Skin of body (tissue), 3 donors: ENCODE measurements around the gene TNFSF13. TPM values are rescaled to one million over a fixed set of nuclear protein-coding genes. Genes with fewer than 3 reads are reported as not detected.
"Not testable (repeated sequence)": the region's sequence is repeated elsewhere in the genome, so short reads cannot be mapped to it uniquely, and the experiment has no call there.

Experiments used
- DNase-seq: peaks from one replicate; lab custom pipeline; 2025; lab: John Stamatoyannopoulos, UW
- small RNA-seq: library from RNA; depleted of rRNA; stranded (forward); fragments of <200 nt; gene quantifications from one replicate; pipeline ENCODE3, GENCODE V24; 2014; ENCODE audit warnings: low replicate concordance
- total RNA-seq: library from RNA; depleted of rRNA; stranded (reverse); fragments of >200 nt; gene quantifications from one replicate; pipeline ENCODE4 v1.2.3, GENCODE V29; 2014

Gene TNFSF13
- total RNA-seq, 1 donor from 2014 or later, result 1.7 TPM

GRCh38 chr17:7589891-7590691 lies 31.5 kb downstream of the TNFSF13 start, which contains the start of gene SOX15:
Gene SOX15, minus strand, starts transcription at chr17:7590094. Its CDS starts 418 bp downstream, at chr17:7589676.
- DNase-seq, result no peak

DNA sequence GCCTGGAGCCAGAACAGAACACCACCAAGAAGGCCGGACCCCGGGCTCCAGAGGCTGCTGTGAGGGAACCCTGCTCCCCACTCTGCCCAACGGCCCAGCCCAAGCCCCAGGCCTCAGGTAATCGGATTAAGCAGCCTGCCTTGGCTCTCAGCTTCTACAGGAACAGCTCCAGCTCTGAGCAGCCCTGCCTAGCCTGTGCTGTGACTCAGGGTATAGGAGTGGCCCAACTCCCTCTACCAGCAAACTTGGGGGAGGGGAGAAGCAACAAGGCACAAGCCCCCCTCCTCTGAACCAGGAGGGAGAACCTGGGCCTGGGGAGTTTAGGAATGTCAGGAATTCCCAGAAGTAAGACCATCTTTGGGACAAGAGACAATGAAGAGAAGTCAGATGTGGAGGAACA lies 32.2 kb downstream of the TNFSF13 start:
- DNase-seq, result no peak

GRCh38 chr17:7591596-7591995 lies 33.0 kb downstream of the TNFSF13 start:
- no peak for DNase-seq

DNA sequence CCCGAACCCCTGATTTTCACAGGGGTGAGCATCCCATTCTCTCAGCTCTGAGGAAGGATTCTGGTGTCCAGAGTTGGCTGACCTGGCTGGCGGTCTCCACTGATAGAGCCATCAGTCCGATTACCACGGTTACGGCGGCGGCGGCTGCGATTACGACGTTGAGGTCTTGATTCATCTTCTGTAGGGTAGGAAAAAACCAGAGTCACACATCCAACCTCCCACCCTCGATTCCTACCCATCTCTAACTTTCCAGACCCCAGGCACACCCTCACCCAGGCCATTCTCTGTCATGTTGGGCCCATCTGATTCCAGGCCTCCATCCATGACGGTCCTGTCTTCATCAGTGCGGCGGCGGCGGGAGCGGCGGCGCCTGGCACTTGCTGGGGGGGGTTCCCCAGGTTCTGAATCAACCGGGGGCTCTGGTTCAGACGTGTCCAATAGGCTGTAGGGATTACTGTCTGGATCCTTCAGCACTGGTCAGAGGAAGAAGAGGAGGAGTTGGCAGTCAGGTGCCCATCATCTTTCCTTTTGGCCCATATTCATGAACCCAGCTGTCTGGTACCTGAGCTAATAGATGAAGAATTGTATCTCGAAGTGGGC lies 34.0 kb downstream of the TNFSF13 start:
- no peak for DNase-seq

- no peak for DNase-seq
These were observed 34.7 kb downstream of the TNFSF13 start for GRCh38 chr17:7593296-7593695.

GRCh38 chr17:7597561-7597960 lies 39.0 kb downstream of the TNFSF13 start:
- not testable (repeated sequence) for DNase-seq

GRCh38 chr17:7606280-7606679 lies 47.7 kb downstream of the TNFSF13 start:
- DNase-seq, result no peak

GRCh38 chr17:7610641-7611040 lies 52.1 kb downstream of the TNFSF13 start:
- no peak for DNase-seq

Small RNAs within 50 kb of the gene (small RNA-seq; reads per million reads assigned to genes)
- gene CD68 (not detected), gene RF00019 (not detected), gene SNORA48 (not detected), gene SNORD10 (not detected)

Other genes with a start within 250 kb of the TNFSF13 start
- 17.2 TPM for gene GPS2, start 243.4 kb upstream of the TNFSF13 start, total RNA-seq
- 14.2 TPM for gene NEURL4, start 229.4 kb upstream of the TNFSF13 start, total RNA-seq
- 4.7 TPM for gene ACAP1, start 222.2 kb upstream of the TNFSF13 start, total RNA-seq
- gene KCTD11, start 206.6 kb upstream of the TNFSF13 start, total RNA-seq, result 6.3 TPM
- gene TMEM95, start 203.6 kb upstream of the TNFSF13 start, total RNA-seq, result not detected
- gene TNK1, start 177.7 kb upstream of the TNFSF13 start, total RNA-seq, result 2.5 TPM
- gene PLSCR3, start 164.2 kb upstream of the TNFSF13 start, total RNA-seq, result 16.0 TPM
- 75.9 TPM for gene TMEM256, start 154.7 kb upstream of the TNFSF13 start, total RNA-seq
- 8.8 TPM for gene NLGN2, start 150.9 kb upstream of the TNFSF13 start, total RNA-seq
- not detected for gene SPEM1, start 138.4 kb upstream of the TNFSF13 start, total RNA-seq
- not detected for gene SPEM2, start 133.1 kb upstream of the TNFSF13 start, total RNA-seq
- not detected for gene SPEM3, start 129.9 kb upstream of the TNFSF13 start, total RNA-seq
- gene TMEM102, start 123.3 kb upstream of the TNFSF13 start, total RNA-seq, result 3.3 TPM
- gene FGF11, start 119.2 kb upstream of the TNFSF13 start, total RNA-seq, result 3.4 TPM
- 12.5 TPM for gene CHRNB1, start 113.7 kb upstream of the TNFSF13 start, total RNA-seq
- 16.7 TPM for gene ZBTB4, start 79.1 kb upstream of the TNFSF13 start, total RNA-seq
- gene SLC35G6, start 77.3 kb upstream of the TNFSF13 start, total RNA-seq, result not detected
- gene POLR2A, start 74.4 kb upstream of the TNFSF13 start, total RNA-seq, result 73.0 TPM
- 4.5 TPM for gene TNFSF12, start 9.7 kb upstream of the TNFSF13 start, total RNA-seq
- gene SENP3, start 3.2 kb downstream of the TNFSF13 start, total RNA-seq, result 29.8 TPM
- 9.2 TPM for gene CD68, start 20.9 kb downstream of the TNFSF13 start, total RNA-seq
- gene MPDU1, start 25.1 kb downstream of the TNFSF13 start, total RNA-seq, result 30.7 TPM
- gene SOX15, start 31.3 kb downstream of the TNFSF13 start, total RNA-seq, result 7.8 TPM
- 25.5 TPM for gene FXR2, start 56.1 kb downstream of the TNFSF13 start, total RNA-seq
- 33.8 TPM for gene SAT2, start 69.1 kb downstream of the TNFSF13 start, total RNA-seq
- gene SHBG, start 71.4 kb downstream of the TNFSF13 start, total RNA-seq, result 0.49 TPM
- gene ATP1B2, start 92.2 kb downstream of the TNFSF13 start, total RNA-seq, result 2.9 TPM
- gene TP53, start 128.7 kb downstream of the TNFSF13 start, total RNA-seq, result 30.2 TPM
- gene WRAP53, start 129.7 kb downstream of the TNFSF13 start, total RNA-seq, result 3.2 TPM
- 3.9 TPM for gene EFNB3, start 146.5 kb downstream of the TNFSF13 start, total RNA-seq
- 0.10 TPM for gene DNAH2, start 159.0 kb downstream of the TNFSF13 start, total RNA-seq